ENCODE data around the gene JAK1.

JAK1 gene

GRCh38 chr1:64875606-64876005, 90.7 kb downstream of the JAK1 start:
- Mint-ChIP-seq H3K36me3 (ENCODE audit: low read depth) (peaks cover 51% of the 10 kb centered on the region), H3K4me1 (no peaks in the 10 kb centered on the region), H3K9me3 (no peaks in the 10 kb centered on the region), H3K27ac (no peak overlapping the region), H3K27me3 (ENCODE audit: low read depth) (no peaks in the 10 kb centered on the region), H3K4me3 (no peak overlapping the region)
- TF ChIP-seq CTCF (IDR thresholded peaks at IDR 0.05; ENCODE audit: unreplicated experiment in 3 of 3) = no peak

GRCh38 chr1:64875101-64875500, 91.2 kb downstream of the JAK1 start:
- Mint-ChIP-seq H3K36me3 (ENCODE audit: low read depth) (peaks cover 56% of the 10 kb centered on the region), H3K9me3 (no peaks in the 10 kb centered on the region), H3K4me3 (no peak overlapping the region), H3K27ac (peak overlapping the region in 1 of 3 experiments; percentile 25), H3K27me3 (ENCODE audit: low read depth) (no peaks in the 10 kb centered on the region), H3K4me1 (no peaks in the 10 kb centered on the region)
- TF ChIP-seq CTCF (IDR thresholded peaks at IDR 0.05; ENCODE audit: unreplicated experiment in 3 of 3) = no peak

- no peak for TF ChIP-seq CTCF (IDR thresholded peaks at IDR 0.05; ENCODE audit: unreplicated experiment in 3 of 3)
- peaks cover 56% of the 10 kb centered on the region for H3K36me3 Mint-ChIP-seq (ENCODE audit: low read depth)
- H3K4me1 Mint-ChIP-seq = no peaks in the 10 kb centered on the region
Observed at GRCh38 chr1:64874666-64875065, 91.7 kb downstream of the JAK1 start.

GRCh38 chr1:64873576-64873975, 92.8 kb downstream of the JAK1 start:
- Mint-ChIP-seq H3K4me1 (no peaks in the 10 kb centered on the region), H3K9me3 (no peaks in the 10 kb centered on the region), H3K36me3 (ENCODE audit: low read depth) (peaks cover 61% of the 10 kb centered on the region), H3K4me3 (no peak overlapping the region), H3K27me3 (ENCODE audit: low read depth) (no peaks in the 10 kb centered on the region), H3K27ac (no peak overlapping the region)
- TF ChIP-seq CTCF (IDR thresholded peaks at IDR 0.05; ENCODE audit: unreplicated experiment in 3 of 3) = no peak

More at GRCh38 chr1:64874666-64875065, 91.7 kb downstream of the JAK1 start:
- H3K4me3 Mint-ChIP-seq = no peak overlapping the region
- H3K27me3 Mint-ChIP-seq (ENCODE audit: low read depth) = no peaks in the 10 kb centered on the region
- H3K9me3 Mint-ChIP-seq = no peaks in the 10 kb centered on the region
- H3K27ac Mint-ChIP-seq = no peak overlapping the region

GRCh38 chr1:64872067-64872466, 94.3 kb downstream of the JAK1 start:
- Mint-ChIP-seq H3K4me3 (no peak overlapping the region), H3K4me1 (no peaks in the 10 kb centered on the region), H3K9me3 (no peaks in the 10 kb centered on the region), H3K27ac (no peak overlapping the region), H3K27me3 (ENCODE audit: low read depth) (no peaks in the 10 kb centered on the region), H3K36me3 (ENCODE audit: low read depth) (peaks cover 73% of the 10 kb centered on the region)
- no peak for TF ChIP-seq CTCF (IDR thresholded peaks at IDR 0.05; ENCODE audit: unreplicated experiment in 3 of 3)

- no peak overlapping the region for H3K4me3 Mint-ChIP-seq
- peaks cover 72% of the 10 kb centered on the region for H3K36me3 Mint-ChIP-seq (ENCODE audit: low read depth)
- no peak overlapping the region for H3K27ac Mint-ChIP-seq
- H3K27me3 Mint-ChIP-seq (ENCODE audit: low read depth) = no peaks in the 10 kb centered on the region
- no peaks in the 10 kb centered on the region for H3K9me3 Mint-ChIP-seq
- no peaks in the 10 kb centered on the region for H3K4me1 Mint-ChIP-seq
- no peak for TF ChIP-seq CTCF (IDR thresholded peaks at IDR 0.05; ENCODE audit: unreplicated experiment in 3 of 3)
Observed at GRCh38 chr1:64871256-64871655, 95.1 kb downstream of the JAK1 start.
